ENCODE measurements around the gene TRAPPC2. TPM values are rescaled to one million over a fixed set of nuclear protein-coding genes. Genes with fewer than 3 reads are reported as not detected.

Gene TRAPPC2
- polyA plus RNA-seq, 1 of the 3 experiments (the other 2 are of a cell fraction) = 10.4 TPM

DNA sequence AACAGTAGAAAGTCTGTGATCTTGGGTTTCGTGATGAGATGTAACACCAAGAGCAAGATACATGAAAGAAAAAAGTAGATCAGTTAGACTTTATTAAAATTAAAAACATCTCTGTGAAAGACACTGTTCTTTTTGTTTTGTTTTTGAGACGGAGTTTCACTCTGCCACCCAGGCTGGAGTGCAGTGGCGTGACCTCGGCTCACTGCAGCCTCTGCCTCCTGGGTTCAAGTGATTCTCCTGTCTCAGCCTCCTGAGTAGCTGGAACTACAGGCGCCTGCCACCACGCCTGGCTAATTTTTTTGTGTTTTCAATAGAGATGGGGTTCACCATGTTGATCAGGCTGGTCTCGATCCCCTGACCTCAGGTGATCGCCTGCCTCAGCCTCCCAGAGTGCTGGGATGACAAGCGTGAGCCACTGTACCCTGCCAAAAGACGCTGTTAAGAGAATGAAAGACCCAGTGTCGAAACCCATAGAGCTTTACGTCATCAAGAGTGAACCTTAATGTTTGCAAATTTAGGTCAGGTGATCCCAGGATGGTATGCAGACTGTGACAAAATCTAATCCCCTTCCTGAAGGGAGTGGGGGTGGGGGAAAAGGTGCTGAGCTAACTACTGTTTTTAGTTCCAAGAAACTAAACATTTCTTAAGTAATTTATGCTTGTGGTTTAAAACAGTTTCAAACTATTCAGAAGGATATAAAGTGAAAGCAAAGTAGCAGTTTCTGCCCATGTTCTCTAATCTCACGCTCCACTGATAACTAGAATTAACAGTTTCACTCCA is 8.2 kb upstream of the TRAPPC2 start:
- 96% methylated on average over 13 of the region's 13 CpGs for WGBS (ENCODE audit: low lambda C conversion rate)
- Histone ChIP-seq H3K4me2 (no peak overlapping the region), H3K9me2 (no peaks in the 10 kb centered on the region), H3K9me3 (no peaks in the 10 kb centered on the region), H2AFZ (ENCODE audit: low read depth) (no peak overlapping the region), H3K79me2 (ENCODE audit: insufficient read depth) (no peaks in the 10 kb centered on the region), H3K4me3 (ENCODE audit: low read depth in 2 of 2, low read length in 1 of 2) (no peak overlapping the region), H3K4me1 (ENCODE audit: control insufficient read depth in 1 of 2, insufficient read depth in 2 of 2, low read depth in 1 of 2, low read length in 1 of 2) (no peaks in the 10 kb centered on the region), H3F3A (replicated peaks; ENCODE audit: insufficient read depth) (no peaks in the 10 kb centered on the region), H3K27me3 (ENCODE audit: insufficient read depth) (no peaks in the 10 kb centered on the region), H3K9ac (no peak overlapping the region), H4K20me1 (ENCODE audit: insufficient read depth) (no peaks in the 10 kb centered on the region), H3K27ac (ENCODE audit: low read depth in 2 of 2, low read length in 1 of 2) (no peak overlapping the region), H3K36me3 (replicated peaks in 1 of 2; ENCODE audit: control insufficient read depth in 1 of 2, insufficient read depth in 2 of 2, low read length in 1 of 2) (peaks cover 52 to 57% of the 10 kb centered on the region in 2 experiments)
- CTCF ChIA-PET = no interaction called here
- no peak for TF ChIP-seq RAD21 (IDR thresholded peaks at IDR 0.05; ENCODE audit: low read length)
- TF ChIP-seq SMC3 (IDR thresholded peaks at IDR 0.05; ENCODE audit: low read depth, low read length) = no peak
- no peak for TF ChIP-seq TCF12 (IDR thresholded peaks at IDR 0.05)
- TF ChIP-seq ELF1 (IDR thresholded peaks at IDR 0.05) = no peak
- no peak for TF ChIP-seq FOSL2 (IDR thresholded peaks at IDR 0.05; ENCODE audit: borderline replicate concordance, low read depth)
- TF ChIP-seq USF2 (IDR thresholded peaks at IDR 0.05; ENCODE audit: borderline replicate concordance, low read depth, low read length) = no peak
- TF ChIP-seq FOXJ3 (CRISPR knock-in tag; IDR thresholded peaks at IDR 0.05) = no peak
- TF ChIP-seq EZH2phosphoT487 (IDR thresholded peaks at IDR 0.05; ENCODE audit: borderline replicate concordance, low read depth) = no peak
- TF ChIP-seq CHD2 (IDR thresholded peaks at IDR 0.05; ENCODE audit: low read length, partially characterized antibody) = no peak
- TF ChIP-seq, protein P1, sequence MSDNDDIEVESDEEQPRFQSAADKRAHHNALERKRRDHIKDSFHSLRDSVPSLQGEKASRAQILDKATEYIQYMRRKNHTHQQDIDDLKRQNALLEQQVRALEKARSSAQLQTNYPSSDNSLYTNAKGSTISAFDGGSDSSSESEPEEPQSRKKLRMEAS (IDR thresholded peaks at IDR 0.05; ENCODE audit: low read depth) = no peak
- TF ChIP-seq POLR2AphosphoS5 (IDR thresholded peaks at IDR 0.05; ENCODE audit: low read depth, low read length) = no peak
- no peak for TF ChIP-seq USF1 (IDR thresholded peaks at IDR 0.05; ENCODE audit: borderline replicate concordance, low read depth)
- TF ChIP-seq GABPA (IDR thresholded peaks at IDR 0.05; ENCODE audit: low read depth) = no peak
- no peak for TF ChIP-seq IRF3 (IDR thresholded peaks at IDR 0.05; ENCODE audit: low read depth, low read length)
- no peak for TF ChIP-seq TAF1 (IDR thresholded peaks at IDR 0.05; ENCODE audit: borderline replicate concordance, low read depth, low read length)
- DNase-seq = no peak
- POLR2A ChIA-PET = no interaction called here
